GM19240 (cell line): ENCODE measurements around the gene SIPA1L2.
"Not testable (repeated sequence)": the region's sequence is repeated elsewhere in the genome, so short reads cannot be mapped to it uniquely, and the experiment has no call there.

Experiments used
- DNase-seq: peaks from one replicate; pipeline ENCODE4 v3.0.0; 2011; ENCODE audit warnings: low spot score; ENCODE audit not compliant: insufficient read length

The SIPA1L2 gene

GRCh38 chr1:232615306-232615800 lies 14.6 kb downstream of the SIPA1L2 start:
- DNase-seq, result no peak

DNA sequence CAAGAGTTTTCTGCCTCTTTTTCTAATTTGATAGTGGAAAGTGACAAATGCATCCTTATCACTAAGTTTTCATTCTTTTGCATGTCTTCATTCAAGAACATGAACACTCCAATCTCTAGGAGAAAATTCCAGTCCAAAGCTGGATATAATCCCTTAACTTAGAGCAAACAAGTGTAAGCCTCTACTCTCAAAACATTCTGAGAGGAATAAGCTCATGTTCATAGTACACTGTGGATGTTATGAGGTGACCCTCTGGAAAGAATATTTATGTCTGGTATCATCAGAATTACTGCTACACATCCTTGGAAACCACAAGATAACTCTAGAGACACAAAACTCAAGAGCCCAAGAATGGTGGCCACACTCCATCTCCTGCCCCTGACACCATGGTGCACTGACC lies 15.1 kb downstream of the SIPA1L2 start:
- DNase-seq, result no peak

- no peak for DNase-seq
Measured at GRCh38 chr1:232613752-232614381, 16.1 kb downstream of the SIPA1L2 start.

DNA sequence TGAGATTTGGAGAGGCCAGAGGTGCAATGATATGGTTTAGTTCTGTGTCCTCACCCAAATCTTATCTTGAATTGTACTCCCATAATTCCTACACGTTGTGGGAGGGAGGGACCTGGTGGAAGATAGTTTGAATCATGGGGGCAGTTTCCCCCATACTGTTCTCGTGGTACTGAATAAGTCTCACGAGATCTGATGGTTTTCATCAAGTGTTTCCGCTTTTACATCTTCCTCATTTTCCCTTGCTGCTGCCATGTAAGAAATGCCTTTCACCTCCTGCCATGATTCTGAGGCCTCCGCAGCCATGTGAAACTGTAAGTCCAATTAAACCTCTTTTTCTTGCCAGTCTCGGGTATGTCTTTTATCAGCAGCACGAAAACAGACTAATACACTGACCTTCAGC lies 17.1 kb downstream of the SIPA1L2 start:
- not testable (repeated sequence) for DNase-seq

DNA sequence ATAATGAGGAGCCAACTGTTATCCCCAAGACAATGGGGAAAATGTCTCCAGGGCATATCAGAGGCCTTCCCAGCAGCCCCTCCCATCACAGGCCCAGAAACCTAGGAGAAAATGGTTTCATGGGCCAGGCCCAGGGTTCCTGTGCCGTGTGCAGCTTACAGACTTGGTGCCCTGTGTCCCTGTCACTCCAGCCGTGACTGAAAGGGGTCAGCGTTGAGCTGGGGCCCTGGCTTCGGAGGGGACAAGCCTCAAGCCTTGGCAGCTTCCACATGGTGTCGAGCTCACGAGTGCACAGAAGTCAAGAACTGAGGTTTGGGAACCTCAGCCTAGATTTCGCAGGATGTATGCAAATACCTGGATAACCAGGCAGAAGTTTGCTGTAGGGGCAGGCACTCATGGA lies 18.1 kb downstream of the SIPA1L2 start:
- no peak for DNase-seq

DNA sequence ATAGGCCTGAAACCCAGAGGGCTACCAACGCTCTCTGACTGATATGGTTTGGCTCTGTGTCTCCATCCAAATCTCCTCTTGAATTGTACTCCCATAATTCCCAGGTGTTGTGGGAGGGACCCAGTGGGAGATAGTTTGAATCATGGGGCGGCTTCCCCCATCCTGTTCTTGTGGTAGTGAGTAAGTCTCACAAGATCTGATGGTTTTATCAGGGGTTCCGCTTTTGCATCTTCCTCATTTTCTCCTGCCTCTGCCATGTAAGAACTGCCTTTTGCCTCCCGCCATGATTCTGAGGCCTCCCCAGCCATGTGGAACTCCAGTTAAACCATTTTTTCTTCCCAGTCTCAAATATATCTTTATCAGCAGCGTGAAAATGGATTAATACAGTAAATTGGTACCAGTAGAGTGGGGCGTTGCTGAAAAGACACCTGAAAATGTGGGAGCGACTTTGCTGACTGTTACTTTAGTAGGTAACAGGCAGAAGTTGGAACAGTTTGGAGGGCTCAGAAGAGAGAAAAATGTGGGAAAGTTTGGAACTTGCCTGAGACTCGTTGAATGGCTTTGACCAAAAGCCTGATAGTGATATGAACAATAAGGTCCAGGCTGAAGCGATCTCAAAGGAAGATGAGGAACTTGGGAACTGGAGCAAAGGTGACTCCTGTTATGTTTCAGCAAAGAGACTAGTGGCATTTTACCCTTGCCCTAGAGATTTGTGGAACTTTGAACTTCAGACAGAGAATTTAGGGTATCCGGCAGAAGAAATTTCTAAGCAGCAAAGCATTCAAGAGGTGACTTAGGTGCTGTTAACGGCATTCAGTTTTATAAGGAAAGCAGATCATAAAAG lies 18.8 kb downstream of the SIPA1L2 start:
- not testable (repeated sequence) for DNase-seq

DNA sequence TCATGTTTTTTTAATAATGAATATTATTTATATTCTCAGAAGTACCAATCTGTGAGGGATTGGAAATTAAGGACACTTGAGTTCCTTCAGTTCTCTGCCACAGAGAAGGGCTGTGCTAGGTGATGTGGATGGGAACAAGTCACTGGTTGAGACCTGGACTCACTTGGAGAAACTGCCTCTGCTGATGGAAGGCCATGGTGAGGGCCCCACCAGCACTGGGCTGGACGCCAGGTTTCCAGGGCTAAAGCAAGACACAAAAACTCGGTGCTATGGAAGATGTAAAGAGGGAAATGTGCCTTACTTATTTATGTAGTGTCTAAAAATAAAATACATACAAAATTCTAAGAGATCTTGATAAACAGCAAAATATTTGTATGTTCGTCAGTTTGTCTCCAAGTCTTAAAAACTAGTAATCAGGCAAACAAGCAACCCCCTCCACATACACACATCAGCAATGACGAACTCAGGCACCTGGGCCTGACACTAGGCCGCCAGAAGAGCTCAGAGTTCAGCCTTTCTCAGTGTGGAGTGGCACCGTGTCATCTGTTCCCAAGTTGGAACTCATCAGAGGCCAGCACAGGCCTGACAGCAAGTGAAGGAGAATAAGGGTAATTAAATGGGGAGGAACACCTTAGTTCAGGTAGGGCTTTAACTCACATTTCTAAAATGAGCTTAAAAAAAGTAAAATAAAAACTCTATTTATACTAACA lies 19.6 kb downstream of the SIPA1L2 start:
- DNase-seq, result no peak

- no peak for DNase-seq
Measured at GRCh38 chr1:232608427-232608826, 21.5 kb downstream of the SIPA1L2 start.

- DNase-seq, result no peak
Measured at GRCh38 chr1:232602622-232603021, 27.3 kb downstream of the SIPA1L2 start.

- no peak for DNase-seq
Measured at GRCh38 chr1:232600424-232601258, 29.3 kb downstream of the SIPA1L2 start.

- no peak for DNase-seq
Measured at GRCh38 chr1:232599178-232600041, 30.5 kb downstream of the SIPA1L2 start.

DNA sequence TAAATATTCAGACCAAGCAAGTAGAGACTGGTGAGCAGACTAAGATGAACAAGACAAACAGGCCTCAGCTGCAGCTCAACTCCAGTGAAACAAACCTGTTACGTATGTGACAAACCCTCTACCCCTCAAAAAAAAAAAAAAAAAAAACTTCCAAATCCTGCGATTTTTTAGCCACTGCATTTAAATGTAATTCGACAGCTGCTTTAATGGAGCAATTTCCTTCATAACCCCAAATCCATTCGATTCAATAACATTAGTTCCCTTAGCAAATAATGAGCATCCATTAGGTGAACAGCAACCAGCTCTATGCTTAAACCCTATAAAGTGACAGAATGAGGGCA lies 31.1 kb downstream of the SIPA1L2 start:
- DNase-seq, result no peak

DNA sequence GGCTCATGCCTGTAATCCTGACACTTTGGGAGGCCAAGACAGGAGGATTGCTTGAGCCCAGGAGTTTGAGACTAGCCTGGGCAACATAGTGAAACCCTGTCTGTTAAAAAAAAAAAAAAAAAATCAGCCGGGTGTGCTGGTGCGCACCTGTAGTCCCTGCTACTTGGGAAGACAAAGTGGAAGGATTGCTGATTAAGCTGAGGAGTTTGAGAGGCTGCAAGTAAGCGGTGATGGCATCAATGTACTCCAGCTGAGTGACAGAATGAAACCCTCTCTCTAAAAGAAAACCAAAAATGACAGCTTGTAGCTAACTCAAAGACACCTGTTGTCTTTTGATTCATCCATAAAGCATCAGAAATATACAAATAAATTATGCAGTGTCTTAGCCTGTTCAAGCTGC lies 31.8 kb downstream of the SIPA1L2 start:
- DNase-seq, result no peak

GRCh38 chr1:232597721-232598120 lies 32.2 kb downstream of the SIPA1L2 start:
- no peak for DNase-seq

DNA sequence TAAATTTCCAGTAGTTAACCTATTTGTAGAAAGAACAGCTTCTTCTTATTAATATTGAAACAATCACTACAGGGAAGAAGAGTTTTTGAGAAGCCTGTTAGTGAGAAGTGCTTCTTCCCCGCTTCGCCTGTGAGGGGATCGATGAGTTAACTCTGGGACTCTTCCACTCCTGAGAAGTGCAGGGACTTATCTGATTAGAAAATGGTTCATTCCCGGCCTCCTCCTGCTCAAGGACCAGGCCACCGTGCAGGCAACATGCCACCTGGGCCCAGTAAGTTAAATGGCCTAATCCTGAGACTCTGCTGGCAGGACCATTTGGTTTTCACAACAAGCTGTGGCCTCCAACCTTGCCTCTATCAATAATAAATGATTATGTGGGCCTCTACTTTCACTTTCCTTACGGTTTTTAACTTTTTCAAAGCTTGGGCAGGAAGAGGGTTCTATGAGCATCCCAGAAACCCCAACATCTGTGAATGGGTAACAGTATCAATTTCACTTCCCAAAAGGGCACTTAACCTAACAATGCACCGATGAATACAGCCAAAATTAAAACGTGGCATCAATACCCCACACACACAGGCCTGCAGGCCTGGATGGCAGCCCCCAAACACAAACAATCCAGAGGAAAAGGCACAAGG lies 33.1 kb downstream of the SIPA1L2 start:
- no peak for DNase-seq

- no peak for DNase-seq
Measured at GRCh38 chr1:232594768-232595698, 34.9 kb downstream of the SIPA1L2 start.

DNA sequence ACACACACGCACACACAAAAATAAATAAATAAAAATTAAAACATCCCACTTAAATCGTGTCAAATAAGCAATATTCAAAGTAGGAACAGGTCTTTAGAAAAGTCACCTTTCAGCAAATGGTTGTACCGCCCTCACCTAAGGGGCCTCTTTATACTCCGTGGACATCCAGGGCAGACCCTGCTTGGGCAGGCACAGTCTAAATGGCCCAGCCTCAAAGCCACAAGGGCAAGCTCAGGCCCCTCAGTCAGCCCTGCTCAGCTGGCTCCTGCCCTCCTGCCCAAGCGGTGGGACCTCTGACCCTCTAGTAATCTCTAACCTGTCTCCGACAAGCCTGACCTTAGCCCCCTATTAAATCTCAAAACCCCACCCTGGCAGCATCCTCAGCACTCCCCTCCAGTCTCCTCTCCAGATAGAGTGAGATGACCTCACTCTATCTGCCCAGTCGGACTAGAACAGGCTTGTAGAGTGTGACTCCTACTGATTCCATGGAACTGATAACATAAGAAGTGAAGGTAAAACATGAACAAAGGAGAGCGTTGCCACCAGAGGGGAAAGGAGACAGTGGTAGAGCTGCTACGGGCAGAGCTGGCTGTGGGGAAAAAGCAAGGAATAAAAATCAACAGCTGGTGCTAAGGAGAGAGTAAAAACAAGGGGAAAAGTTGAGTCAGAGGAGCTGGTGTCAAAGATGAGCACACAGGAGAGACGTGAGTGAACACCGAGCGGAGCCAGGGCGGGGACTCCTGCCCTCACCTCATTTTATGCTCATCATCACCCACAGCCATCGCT lies 36.0 kb downstream of the SIPA1L2 start:
- no peak for DNase-seq

DNA sequence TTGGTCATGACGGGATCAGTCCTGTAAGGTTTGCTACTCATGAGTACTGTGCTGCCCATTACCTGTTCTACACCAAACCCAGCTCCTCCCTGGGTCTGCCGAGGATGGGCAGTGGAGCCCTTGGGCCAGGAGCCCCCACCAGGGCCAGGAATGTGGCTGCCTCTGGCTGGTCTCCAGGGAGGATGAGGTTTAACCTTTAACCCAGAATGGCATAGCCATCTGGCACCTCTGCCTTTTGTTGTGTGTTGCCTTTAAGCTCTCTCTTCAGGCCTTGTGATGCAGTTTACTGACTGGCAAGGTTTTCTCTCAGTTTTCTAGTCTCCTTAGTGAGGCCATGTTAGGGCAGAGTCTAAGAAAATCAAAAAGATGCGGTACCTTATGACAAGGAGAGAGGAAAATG lies 38.6 kb downstream of the SIPA1L2 start:
- DNase-seq, result no peak
